GM23338 (cell line): ENCODE results near the gene PEDS1.

ENCODE experiments used
- ZNF114 ChIP-seq: fragments of 250-450 bp; sonication (Bioruptor Pico); IDR thresholded peaks from 2 replicates; pipeline ENCODE4 v1.5.0; 2020; ENCODE audit warnings: mild to moderate bottlenecking, moderate library complexity
- TF ChIP-seq, protein P1 (sequence below), 2 experiments: fragments of 200-600 bp in 1 of 2; sonication (generic) in 1 of 2; conservative IDR thresholded peaks; 2 replicates each; pipeline versions ENCODE4 v1.5.1 to v1.6.1; 2016 to 2017; ENCODE audit warnings: antibody characterized with exemption in 2 of 2, low read depth in 2 of 2, mild to moderate bottlenecking in 2 of 2, moderate library complexity in 1 of 2

DNA sequence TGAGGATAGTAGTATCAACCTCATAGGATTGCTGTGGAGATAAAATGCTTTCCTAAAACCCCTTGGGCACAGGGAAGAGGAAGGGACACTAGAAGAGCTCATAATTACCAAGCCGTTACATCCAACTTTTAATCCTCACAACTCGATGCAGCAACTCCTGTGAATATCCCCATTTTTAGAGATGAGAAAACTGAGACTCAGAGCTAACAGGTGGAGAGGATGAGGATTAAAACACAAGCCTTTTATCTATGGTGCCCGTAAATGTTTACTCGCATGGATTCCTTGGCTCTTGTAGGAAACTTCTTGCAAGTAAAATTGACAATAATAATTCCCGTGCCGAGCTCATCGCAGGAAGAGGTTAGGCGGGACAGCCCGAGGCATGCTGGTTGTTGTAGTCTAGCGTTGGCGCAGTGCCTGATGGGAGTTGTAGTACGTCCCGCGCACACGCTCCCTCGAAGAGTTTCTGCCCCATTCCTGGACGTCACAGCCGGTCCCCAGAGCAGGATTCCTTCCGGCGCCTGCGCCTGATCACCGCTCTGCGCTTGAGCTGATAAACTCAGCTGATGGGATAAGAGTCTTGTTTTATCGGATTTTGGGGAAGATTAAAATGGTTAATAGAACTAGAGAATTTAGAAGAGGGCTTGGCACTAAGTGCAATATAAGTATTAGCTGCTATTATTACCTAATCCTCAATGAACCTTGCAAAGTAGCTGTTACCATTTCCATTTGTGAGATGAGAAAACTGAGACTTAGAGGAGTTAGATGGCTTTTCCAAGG, 37.7 kb downstream of the PEDS1 start:
- TF ChIP-seq, protein P1, sequence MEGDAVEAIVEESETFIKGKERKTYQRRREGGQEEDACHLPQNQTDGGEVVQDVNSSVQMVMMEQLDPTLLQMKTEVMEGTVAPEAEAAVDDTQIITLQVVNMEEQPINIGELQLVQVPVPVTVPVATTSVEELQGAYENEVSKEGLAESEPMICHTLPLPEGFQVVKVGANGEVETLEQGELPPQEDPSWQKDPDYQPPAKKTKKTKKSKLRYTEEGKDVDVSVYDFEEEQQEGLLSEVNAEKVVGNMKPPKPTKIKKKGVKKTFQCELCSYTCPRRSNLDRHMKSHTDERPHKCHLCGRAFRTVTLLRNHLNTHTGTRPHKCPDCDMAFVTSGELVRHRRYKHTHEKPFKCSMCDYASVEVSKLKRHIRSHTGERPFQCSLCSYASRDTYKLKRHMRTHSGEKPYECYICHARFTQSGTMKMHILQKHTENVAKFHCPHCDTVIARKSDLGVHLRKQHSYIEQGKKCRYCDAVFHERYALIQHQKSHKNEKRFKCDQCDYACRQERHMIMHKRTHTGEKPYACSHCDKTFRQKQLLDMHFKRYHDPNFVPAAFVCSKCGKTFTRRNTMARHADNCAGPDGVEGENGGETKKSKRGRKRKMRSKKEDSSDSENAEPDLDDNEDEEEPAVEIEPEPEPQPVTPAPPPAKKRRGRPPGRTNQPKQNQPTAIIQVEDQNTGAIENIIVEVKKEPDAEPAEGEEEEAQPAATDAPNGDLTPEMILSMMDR (conservative IDR thresholded peaks at IDR 0.05; ENCODE audit: low read depth in 2 of 2): no peak
- TF ChIP-seq ZNF114 (CRISPR knock-in tag): no peak
